MCF 10A (cell line): ENCODE results near the gene SELPLG. TPM values are rescaled to one million over a fixed set of nuclear protein-coding genes. Genes with fewer than 3 reads are reported as not detected.

Source experiments
- BruUV-seq: library from RNA; stranded (reverse); fragments of 400-500 nt; replicated peaks from 2 replicates; lab custom pipeline; 2021; lab: Mats Ljungman, UMichigan
- CTCF ChIA-PET: fragments of 300-600 bp; sonication (Branson Sonifier 250); formaldehyde crosslinking; extraction: SDS; loops from one replicate; lab custom pipeline; 2021; ENCODE audit warnings: antibody characterized with exemption, inconsistent platforms; lab: Yijun Ruan, JAX
- POLR2A ChIA-PET: fragments of 300-600, 350-650 bp; sonication (Branson Sonifier 250); formaldehyde crosslinking; extraction: SDS; loops from one replicate; lab custom pipeline; 2020; ENCODE audit warnings: antibody characterized with exemption, inconsistent platforms; lab: Yijun Ruan, JAX
- DNase-seq: peaks from one replicate; pipeline ENCODE4 v3.0.0-alpha.2; 2018; ENCODE audit not compliant: unreplicated experiment
- H3K27ac Mint-ChIP-seq: one replicate; pipeline ENCODE4 v1.8.0; 2022; ENCODE audit warnings: mild to moderate bottlenecking, low read depth, mixed read lengths; ENCODE audit not compliant: unreplicated experiment
- H3K27me3 Mint-ChIP-seq: one replicate; pipeline ENCODE4 v1.8.0; 2022; ENCODE audit warnings: mixed read lengths; ENCODE audit not compliant: insufficient read depth, unreplicated experiment
- H3K36me3 Mint-ChIP-seq: one replicate; pipeline ENCODE4 v1.8.0; 2022; ENCODE audit warnings: mild to moderate bottlenecking, moderate library complexity, mixed read lengths; ENCODE audit not compliant: insufficient read depth, unreplicated experiment
- H3K4me1 Mint-ChIP-seq: one replicate; pipeline ENCODE4 v1.8.0; 2022; ENCODE audit warnings: mixed read lengths; ENCODE audit not compliant: insufficient read depth, unreplicated experiment
- H3K4me3 Mint-ChIP-seq: one replicate; pipeline ENCODE4 v1.8.0; 2022; ENCODE audit warnings: mild to moderate bottlenecking, moderate library complexity, mixed read lengths; ENCODE audit not compliant: unreplicated experiment
- H3K9me3 Mint-ChIP-seq: one replicate; pipeline ENCODE4 v1.8.0; 2022; ENCODE audit warnings: mixed read lengths; ENCODE audit not compliant: unreplicated experiment
- CTCF ChIP-seq: fragments of 200-600 bp; IDR thresholded peaks from one replicate; pipeline ENCODE4 v1.8.0; 2022; ENCODE audit warnings: antibody characterized with exemption, mild to moderate bottlenecking; ENCODE audit not compliant: unreplicated experiment
- intact Hi-C: fragments of 100-400 bp; cut with micrococcal nuclease; formaldehyde crosslinking; loops from 2 replicates; pipeline ENCODE4 v1.14.1; 2022
- total RNA-seq: library from RNA; stranded (reverse); gene quantifications from 2 replicates; pipeline ENCODE4 v1.2.3, GENCODE V29; 2022

SELPLG gene
- total RNA-seq, 1 experiment from 2014 or later: 0.86 TPM

GRCh38 chr12:108668063-108668462, 34.4 kb upstream of the SELPLG start:
- TF ChIP-seq CTCF: no peak
- H3K9me3 Mint-ChIP-seq: no peaks in the 10 kb centered on the region
- no peak overlapping the region for H3K4me3 Mint-ChIP-seq
- H3K27ac Mint-ChIP-seq: no peak overlapping the region
- DNase-seq: no peak
- H3K4me1 Mint-ChIP-seq: peaks cover 34% of the 10 kb centered on the region
- peaks cover 15% of the 10 kb centered on the region for H3K36me3 Mint-ChIP-seq
- H3K27me3 Mint-ChIP-seq: no peaks in the 10 kb centered on the region
- no TSS peak for BruUV-seq
- intact Hi-C loops: no loop called here
- CTCF ChIA-PET: interaction anchor here (0.6 to 12.5 kb wide), 8 partner anchors 22 to 283 kb away, joined by 3 to 296 read pairs (median 4); no protein-coding TSS in a partner anchor
- POLR2A ChIA-PET: interaction anchor here (0.7 to 6.6 kb wide), 14 partner anchors 12 to 424 kb away, joined by 3 to 65 read pairs (median 4); partner anchors contain the start of gene ISCU

GRCh38 chr12:108667349-108667748, 33.7 kb upstream of the SELPLG start:
- intact Hi-C loops: no loop called here
- no peak overlapping the region for H3K4me3 Mint-ChIP-seq
- H3K4me1 Mint-ChIP-seq: peaks cover 34% of the 10 kb centered on the region
- H3K27ac Mint-ChIP-seq: no peak overlapping the region
- BruUV-seq: no TSS peak
- H3K9me3 Mint-ChIP-seq: no peaks in the 10 kb centered on the region
- no peak for TF ChIP-seq CTCF
- H3K36me3 Mint-ChIP-seq: peaks cover 13% of the 10 kb centered on the region
- no peak for DNase-seq
- ChIA-PET POLR2A (interaction anchor here (0.7 to 6.6 kb wide), 6 partner anchors 12 to 136 kb away, joined by 3 to 65 read pairs (median 5); no protein-coding TSS in a partner anchor), CTCF (interaction anchor here (0.6 to 12.5 kb wide), 10 partner anchors 20 to 283 kb away, joined by 3 to 296 read pairs (median 5); no protein-coding TSS in a partner anchor)
- no peaks in the 10 kb centered on the region for H3K27me3 Mint-ChIP-seq

- H3K9me3 Mint-ChIP-seq: no peaks in the 10 kb centered on the region
- TF ChIP-seq CTCF: no peak
- peak overlapping the region; percentile 60 for H3K27ac Mint-ChIP-seq
- peaks cover 34% of the 10 kb centered on the region for H3K4me1 Mint-ChIP-seq
- no peak overlapping the region for H3K4me3 Mint-ChIP-seq
- peak; percentile 32 for DNase-seq
- no TSS peak for BruUV-seq
- CTCF ChIA-PET: interaction anchor here (0.6 to 12.5 kb wide), 20 partner anchors 11 to 427 kb away, joined by 3 to 296 read pairs (median 4); partner anchors contain the start of gene ALKBH2
- POLR2A ChIA-PET: interaction anchor here (0.6 to 6.6 kb wide), 10 partner anchors 13 to 426 kb away, joined by 3 to 65 read pairs (median 4); partner anchors contain the start of gene ALKBH2
- intact Hi-C loops: no loop called here
- H3K36me3 Mint-ChIP-seq: peaks cover 13% of the 10 kb centered on the region
- no peaks in the 10 kb centered on the region for H3K27me3 Mint-ChIP-seq
Observed at GRCh38 chr12:108666401-108666881, 32.7 kb upstream of the SELPLG start.

GRCh38 chr12:108665608-108666202, 32.0 kb upstream of the SELPLG start:
- BruUV-seq: no TSS peak
- CTCF ChIA-PET: interaction anchor here (0.5 to 12.5 kb wide), 36 partner anchors 8 to 428 kb away, joined by 3 to 296 read pairs (median 4); partner anchors contain the start of gene ALKBH2
- peaks cover 34% of the 10 kb centered on the region for H3K4me1 Mint-ChIP-seq
- POLR2A ChIA-PET: interaction anchor here (0.6 to 6.6 kb wide), 13 partner anchors 14 to 427 kb away, joined by 3 to 65 read pairs (median 9); partner anchors contain the start of genes ALKBH2 and CORO1C
- H3K36me3 Mint-ChIP-seq: peaks cover 15% of the 10 kb centered on the region
- no peaks in the 10 kb centered on the region for H3K27me3 Mint-ChIP-seq
- TF ChIP-seq CTCF: no peak
- intact Hi-C loops: loop anchor here (1.0 to 2.0 kb wide), 3 partner anchors 25 to 428 kb away; partner anchors contain the start of gene ALKBH2
- no peak for DNase-seq
- H3K27ac Mint-ChIP-seq: peak overlapping the region; percentile 60
- no peak overlapping the region for H3K4me3 Mint-ChIP-seq
- no peaks in the 10 kb centered on the region for H3K9me3 Mint-ChIP-seq
